Stomach (tissue), 4 donors: ENCODE results near the gene NDUFB6.

ENCODE experiments used
- CTCF ChIP-seq, 7 experiments: fragments of 450-650 bp in 4 of 7; fragments of 200-600 bp in 3 of 7; sonication (generic) in 3 of 7; IDR thresholded peaks; one replicate each; pipeline ENCODE4 v1.5.1; 2016 to 2019; ENCODE audit warnings: antibody characterized with exemption in 7 of 7, control low read depth in 2 of 7, mild to moderate bottlenecking in 1 of 7
- POLR2A ChIP-seq, 4 donors: fragments of 450-650 bp; IDR thresholded peaks; one replicate each; pipeline ENCODE4 v1.6.1; 2016; ENCODE audit warnings: antibody characterized with exemption in 4 of 4, control low read depth in 2 of 4, mild to moderate bottlenecking in 1 of 4, moderate library complexity in 1 of 4
- POLR2AphosphoS5 ChIP-seq, 3 donors: sonication (generic); formaldehyde crosslinking; IDR thresholded peaks; one replicate each; pipeline ENCODE4 v1.6.1; 2016; ENCODE audit warnings: antibody characterized with exemption in 3 of 3

DNA sequence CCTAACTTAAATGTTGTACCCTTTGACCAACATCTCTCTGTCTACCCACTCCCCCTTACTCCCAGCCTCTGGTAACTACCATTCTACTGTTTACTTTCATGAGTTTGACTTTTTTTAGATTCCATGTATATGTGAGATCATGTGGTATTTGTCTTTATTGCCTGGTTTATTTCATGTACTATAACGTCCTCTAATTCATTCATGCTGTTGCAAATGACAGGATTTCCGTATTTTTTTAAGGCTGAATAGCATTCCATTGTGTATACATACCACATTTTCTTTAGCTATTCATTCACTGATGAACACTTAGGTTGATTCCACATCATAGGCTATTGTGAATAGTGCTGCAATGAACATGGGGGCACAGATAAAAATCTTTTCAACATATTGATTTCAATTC lies 11.8 kb upstream of the NDUFB6 start:
- TF ChIP-seq POLR2AphosphoS5 (IDR thresholded peaks at IDR 0.05) (no peak), POLR2A (IDR thresholded peaks at IDR 0.05) (no peak), CTCF (IDR thresholded peaks at IDR 0.05) (no peak)
